Measurements from ENCODE around the gene PTPRB.

The PTPRB gene

GRCh38 chr12:70641691-70642090 lies 4.5 kb upstream of the PTPRB start:
- no peak for DNase-seq

GRCh38 chr12:70640901-70641300 lies 3.7 kb upstream of the PTPRB start:
- no peak for DNase-seq

- no peak for DNase-seq
Measured at GRCh38 chr12:70639535-70639934, 2.3 kb upstream of the PTPRB start.

GRCh38 chr12:70638639-70639360 lies 1.6 kb upstream of the PTPRB start:
- no peak for DNase-seq

- no peak for DNase-seq
Measured at GRCh38 chr12:70635755-70636154, 1.5 kb downstream of the PTPRB start.

GRCh38 chr12:70628701-70629480 lies 8.3 kb downstream of the PTPRB start:
- DNase-seq: no peak

GRCh38 chr12:70627677-70628076 lies 9.6 kb downstream of the PTPRB start:
- no peak for DNase-seq

GRCh38 chr12:70626180-70626579 lies 11.0 kb downstream of the PTPRB start:
- DNase-seq: no peak

- no peak for DNase-seq
Measured at GRCh38 chr12:70619471-70620152, 17.6 kb downstream of the PTPRB start.

GRCh38 chr12:70618371-70618770 lies 18.9 kb downstream of the PTPRB start:
- no peak for DNase-seq

- no peak for DNase-seq
Measured at GRCh38 chr12:70617450-70617849, 19.8 kb downstream of the PTPRB start.

GRCh38 chr12:70615174-70615866 lies 21.9 kb downstream of the PTPRB start:
- DNase-seq: no peak

- DNase-seq: no peak
Measured at GRCh38 chr12:70609739-70610491, 27.3 kb downstream of the PTPRB start.

- DNase-seq: no peak
Measured at GRCh38 chr12:70609203-70609602, 28.0 kb downstream of the PTPRB start.

- DNase-seq: no peak
Measured at GRCh38 chr12:70608184-70608583, 29.0 kb downstream of the PTPRB start.

GRCh38 chr12:70607107-70607506 lies 30.1 kb downstream of the PTPRB start:
- DNase-seq: no peak

- DNase-seq: no peak
Measured at GRCh38 chr12:70605976-70606375, 31.3 kb downstream of the PTPRB start.

GRCh38 chr12:70604662-70605061 lies 32.6 kb downstream of the PTPRB start:
- no peak for DNase-seq

GRCh38 chr12:70603044-70603443 lies 34.2 kb downstream of the PTPRB start:
- DNase-seq: no peak

- no peak for DNase-seq
Measured at GRCh38 chr12:70598467-70599193, 38.6 kb downstream of the PTPRB start.

- no peak for DNase-seq
Measured at GRCh38 chr12:70592664-70593063, 44.6 kb downstream of the PTPRB start.

Data from CD4-positive, alpha-beta T cell treated with Interleukin-17A for 4 hours (primary cell).